ENCODE data around the gene DCPS.
A peak's percentile ranks its signal among the peaks of the same experiment; 100 is the strongest.
"Not testable (repeated sequence)": the region's sequence is repeated elsewhere in the genome, so short reads cannot be mapped to it uniquely, and the experiment has no call there.

Gene DCPS, protein sequence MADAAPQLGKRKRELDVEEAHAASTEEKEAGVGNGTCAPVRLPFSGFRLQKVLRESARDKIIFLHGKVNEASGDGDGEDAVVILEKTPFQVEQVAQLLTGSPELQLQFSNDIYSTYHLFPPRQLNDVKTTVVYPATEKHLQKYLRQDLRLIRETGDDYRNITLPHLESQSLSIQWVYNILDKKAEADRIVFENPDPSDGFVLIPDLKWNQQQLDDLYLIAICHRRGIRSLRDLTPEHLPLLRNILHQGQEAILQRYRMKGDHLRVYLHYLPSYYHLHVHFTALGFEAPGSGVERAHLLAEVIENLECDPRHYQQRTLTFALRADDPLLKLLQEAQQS

DNA sequence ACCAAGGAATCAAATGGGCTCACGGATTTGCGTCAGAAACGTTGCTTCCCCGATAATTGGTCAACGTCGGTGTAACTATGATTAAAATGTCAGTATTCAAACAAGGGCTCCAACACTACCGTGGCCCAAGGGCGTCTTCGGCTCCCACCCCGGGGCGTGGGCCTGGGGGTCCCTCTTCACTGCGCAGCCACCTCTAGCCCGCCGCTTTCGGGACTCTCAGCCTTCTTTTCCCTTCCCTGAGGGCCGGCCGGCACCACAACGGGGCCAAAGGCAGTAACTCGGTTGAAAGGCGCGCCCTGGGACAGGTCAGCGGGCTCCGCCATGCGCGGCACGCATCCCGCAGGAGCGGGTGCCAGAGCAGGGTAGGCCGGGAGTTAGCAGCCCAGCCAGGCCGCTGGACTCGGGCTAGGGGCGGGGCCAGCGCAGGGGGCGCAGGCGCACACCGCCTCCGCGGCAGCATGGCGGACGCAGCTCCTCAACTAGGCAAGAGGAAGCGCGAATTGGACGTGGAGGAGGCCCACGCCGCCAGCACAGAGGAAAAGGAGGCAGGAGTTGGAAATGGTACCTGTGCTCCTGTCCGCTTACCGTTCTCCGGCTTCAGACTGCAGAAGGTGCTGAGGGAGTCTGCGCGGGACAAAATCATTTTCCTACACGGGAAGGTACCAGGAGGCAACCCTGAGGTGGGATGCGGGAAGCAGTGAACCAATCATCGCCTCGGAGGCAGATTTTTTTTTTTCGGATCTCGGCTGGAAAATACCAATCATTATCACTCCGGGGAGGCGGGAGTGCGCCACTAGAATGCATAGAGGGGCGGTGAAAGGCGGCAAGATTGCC, at the start of gene DCPS:
DCPS (plus strand) TSS at position 438 of the 834 bp plus-strand sequence; CDS start at position 459, 21 bp downstream.
- Histone ChIP-seq H2AFZ (ENCODE audit: low read depth, low read length) (peak within 1 kb of the TSS; percentile 66), H3K27me3 (ENCODE audit: insufficient read depth, low read length) (no peaks in the 10 kb centered on the region), H3K9me3 (ENCODE audit: low read length) (peaks cover 2% of the 10 kb centered on the region), H3K4me1 (ENCODE audit: insufficient read depth, low read length) (peaks cover 15% of the 10 kb centered on the region), H3K4me3 (ENCODE audit: low read length) (peak within 1 kb of the TSS; percentile 76), H3K36me3 (ENCODE audit: insufficient read depth, low read length) (peaks cover 5% of the 10 kb centered on the region)

DNA sequence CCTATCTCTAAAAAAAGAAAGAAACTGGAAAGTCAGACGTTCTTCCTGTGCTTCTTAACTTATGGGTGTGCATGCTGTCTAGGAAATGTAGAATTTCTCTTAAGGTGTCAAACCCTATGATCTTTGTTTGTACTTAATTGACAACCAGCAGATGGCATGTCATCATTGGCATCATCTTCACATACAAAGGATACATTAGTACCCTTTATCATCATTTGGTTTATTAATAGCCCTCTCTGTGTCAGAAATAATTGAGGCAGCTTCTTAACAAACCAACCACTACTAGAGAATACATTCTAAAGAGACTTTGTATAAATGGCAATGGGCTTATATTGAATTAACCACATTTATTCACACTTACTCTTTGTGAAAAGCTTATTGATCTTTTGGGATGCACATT, 49.0 kb upstream of the DCPS start:
- no peak overlapping the region for H3K4me3 ChIP-seq (ENCODE audit: low read length)
- H3K36me3 ChIP-seq (ENCODE audit: insufficient read depth, low read length), result peaks cover 51% of the 10 kb centered on the region
- H2AFZ ChIP-seq (ENCODE audit: low read depth, low read length), result no peak overlapping the region
- no peaks in the 10 kb centered on the region for H3K9me3 ChIP-seq (ENCODE audit: low read length)
- no peaks in the 10 kb centered on the region for H3K27me3 ChIP-seq (ENCODE audit: insufficient read depth, low read length)
- H3K4me1 ChIP-seq (ENCODE audit: insufficient read depth, low read length), result no peaks in the 10 kb centered on the region

DNA sequence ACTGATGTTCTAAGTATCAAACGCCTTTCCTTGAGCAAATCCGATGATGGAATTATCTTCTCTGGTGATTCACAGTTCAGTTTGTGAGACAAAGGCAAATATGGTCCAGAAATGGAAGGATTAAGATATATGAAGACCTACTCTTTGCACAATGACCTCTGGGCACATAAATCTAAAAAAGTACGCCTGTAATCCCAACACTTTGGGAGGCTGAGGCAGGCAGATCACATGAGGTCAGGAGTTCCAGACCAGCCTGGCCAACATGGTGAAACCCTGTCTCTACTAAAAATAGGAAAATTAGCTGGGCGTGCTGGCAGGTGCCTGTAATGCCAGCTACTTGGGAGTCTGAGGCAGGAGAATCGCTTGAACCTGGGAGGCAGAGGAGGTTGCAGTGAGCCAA, 48.4 kb upstream of the DCPS start:
- H3K9me3 ChIP-seq (ENCODE audit: low read length); H3K4me1 ChIP-seq (ENCODE audit: insufficient read depth, low read length); H3K27me3 ChIP-seq (ENCODE audit: insufficient read depth, low read length); H2AFZ ChIP-seq (ENCODE audit: low read depth, low read length); H3K4me3 ChIP-seq (ENCODE audit: low read length): not testable (repeated sequence)
- peaks cover 49% of the 10 kb centered on the region for H3K36me3 ChIP-seq (ENCODE audit: insufficient read depth, low read length)

DNA sequence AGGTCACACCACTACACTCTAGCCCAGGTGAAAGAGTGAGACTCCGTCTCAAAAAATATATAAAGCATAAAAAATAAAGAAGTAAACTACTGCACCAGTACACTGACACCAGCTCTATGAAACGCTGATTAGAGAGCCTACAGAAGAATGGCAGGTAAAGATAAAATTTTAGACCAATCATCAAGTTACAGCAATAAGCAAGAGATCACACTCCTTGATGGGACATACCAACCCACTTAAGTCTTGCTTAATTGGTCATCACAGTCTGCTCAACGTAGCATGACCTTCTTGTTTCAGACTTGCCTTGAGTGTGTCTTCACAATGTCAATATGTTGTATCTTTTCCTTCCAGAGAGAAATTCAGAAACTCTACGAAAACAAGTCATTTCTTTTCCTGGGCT, 47.6 kb upstream of the DCPS start:
- Histone ChIP-seq H3K4me1 (ENCODE audit: insufficient read depth, low read length) (no peaks in the 10 kb centered on the region), H3K4me3 (ENCODE audit: low read length) (no peak overlapping the region), H3K36me3 (ENCODE audit: insufficient read depth, low read length) (peaks cover 53% of the 10 kb centered on the region)

DNA sequence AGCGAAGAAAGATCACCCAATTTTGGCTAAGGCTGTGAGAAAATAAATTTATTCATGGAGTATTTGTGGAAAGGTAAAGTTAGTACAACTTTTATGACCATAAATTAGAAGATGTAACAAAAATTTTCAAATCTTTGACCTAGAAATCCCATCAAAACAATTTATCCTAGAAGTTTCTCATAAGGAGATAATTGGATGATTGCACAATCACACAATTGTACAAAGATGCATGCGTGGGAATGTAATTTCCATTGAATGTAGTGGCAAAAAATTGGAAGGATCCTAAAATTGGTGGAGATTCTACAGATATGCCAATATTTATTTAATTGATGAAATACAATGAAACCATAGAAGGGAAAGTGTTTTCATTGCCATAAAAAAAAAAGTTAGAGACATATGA, 46.7 kb upstream of the DCPS start:
- no peaks in the 10 kb centered on the region for H3K9me3 ChIP-seq (ENCODE audit: low read length)
- H3K4me1 ChIP-seq (ENCODE audit: insufficient read depth, low read length), result no peaks in the 10 kb centered on the region
- H2AFZ ChIP-seq (ENCODE audit: low read depth, low read length), result no peak overlapping the region
- peaks cover 60% of the 10 kb centered on the region for H3K36me3 ChIP-seq (ENCODE audit: insufficient read depth, low read length)
- no peak overlapping the region for H3K4me3 ChIP-seq (ENCODE audit: low read length)
- H3K27me3 ChIP-seq (ENCODE audit: insufficient read depth, low read length), result no peaks in the 10 kb centered on the region

More for the DNA sequence above, 47.6 kb upstream of the DCPS start:
- Histone ChIP-seq H2AFZ (ENCODE audit: low read depth, low read length) (no peak overlapping the region), H3K27me3 (ENCODE audit: insufficient read depth, low read length) (no peaks in the 10 kb centered on the region), H3K9me3 (ENCODE audit: low read length) (no peaks in the 10 kb centered on the region)

DNA sequence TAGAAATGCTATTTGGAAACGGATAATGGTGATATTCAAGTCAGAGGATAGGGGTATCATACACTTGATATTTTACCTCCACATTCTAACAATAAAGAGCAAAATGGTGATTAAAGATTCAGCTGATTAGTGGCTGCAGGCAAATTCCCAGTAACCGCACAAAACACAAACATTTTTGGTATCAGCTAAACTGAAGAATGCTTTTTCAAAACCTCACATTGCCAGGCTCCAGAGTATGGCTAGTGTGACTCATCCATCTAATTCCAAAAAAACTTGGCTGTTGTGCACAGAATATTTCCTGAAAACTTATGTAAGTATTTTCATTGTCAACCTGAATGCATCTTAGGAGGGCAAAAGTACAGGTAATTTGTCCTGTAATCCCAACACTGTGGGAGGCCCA, 46.1 kb upstream of the DCPS start:
- Histone ChIP-seq H3K4me1 (ENCODE audit: insufficient read depth, low read length) (no peaks in the 10 kb centered on the region), H3K36me3 (ENCODE audit: insufficient read depth, low read length) (peaks cover 64% of the 10 kb centered on the region), H3K4me3 (ENCODE audit: low read length) (no peak overlapping the region), H2AFZ (ENCODE audit: low read depth, low read length) (no peak overlapping the region), H3K9me3 (ENCODE audit: low read length) (no peaks in the 10 kb centered on the region), H3K27me3 (ENCODE audit: insufficient read depth, low read length) (no peaks in the 10 kb centered on the region)

DNA sequence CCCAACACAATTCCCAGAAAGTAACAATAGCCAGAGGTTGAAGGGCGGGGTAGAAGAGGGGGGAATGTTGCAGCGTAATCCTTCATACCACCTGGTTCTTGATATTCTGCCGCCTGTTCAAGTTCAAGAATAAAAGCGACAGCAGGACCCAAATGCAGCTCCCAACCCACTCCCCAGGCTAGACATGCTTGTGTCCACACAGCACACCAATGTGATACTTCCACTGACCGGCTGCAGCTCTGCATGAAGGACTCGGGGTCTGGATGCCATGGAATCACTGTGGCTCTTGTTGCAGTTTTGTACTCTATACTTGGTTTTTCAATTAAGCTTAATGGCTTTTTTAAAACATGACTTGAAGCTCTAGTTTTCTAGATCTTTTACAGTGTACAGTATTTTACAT, 41.6 kb upstream of the DCPS start:
- no peaks in the 10 kb centered on the region for H3K9me3 ChIP-seq (ENCODE audit: low read length)
- no peak overlapping the region for H2AFZ ChIP-seq (ENCODE audit: low read depth, low read length)
- peaks cover 79% of the 10 kb centered on the region for H3K36me3 ChIP-seq (ENCODE audit: insufficient read depth, low read length)
- no peaks in the 10 kb centered on the region for H3K27me3 ChIP-seq (ENCODE audit: insufficient read depth, low read length)
- H3K4me1 ChIP-seq (ENCODE audit: insufficient read depth, low read length), result no peaks in the 10 kb centered on the region
- H3K4me3 ChIP-seq (ENCODE audit: low read length), result no peak overlapping the region

DNA sequence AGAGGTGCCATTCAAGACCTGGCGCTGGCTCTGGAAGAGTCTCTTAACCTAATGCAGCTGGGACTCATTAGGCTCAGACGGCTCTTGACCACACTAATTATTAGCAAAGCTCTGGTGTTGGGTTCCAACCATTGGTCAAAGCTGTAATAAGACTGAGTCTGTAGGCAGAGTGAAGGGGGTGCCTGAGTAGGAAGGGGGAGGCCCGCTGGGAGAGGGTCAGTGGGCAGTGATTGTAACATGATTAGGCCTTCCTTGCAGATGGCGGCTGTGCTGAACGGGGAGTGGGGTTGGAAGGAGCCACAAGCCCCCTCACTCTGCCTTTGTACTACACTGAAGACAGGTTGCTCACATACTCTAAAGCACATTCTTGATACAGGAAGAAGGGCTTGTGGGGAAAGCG, 40.4 kb upstream of the DCPS start:
- H3K9me3 ChIP-seq (ENCODE audit: low read length), result no peaks in the 10 kb centered on the region
- H3K4me3 ChIP-seq (ENCODE audit: low read length), result no peak overlapping the region
- H2AFZ ChIP-seq (ENCODE audit: low read depth, low read length), result no peak overlapping the region
- peaks cover 10% of the 10 kb centered on the region for H3K4me1 ChIP-seq (ENCODE audit: insufficient read depth, low read length)
- H3K27me3 ChIP-seq (ENCODE audit: insufficient read depth, low read length), result no peaks in the 10 kb centered on the region
- peaks cover 74% of the 10 kb centered on the region for H3K36me3 ChIP-seq (ENCODE audit: insufficient read depth, low read length)

DNA sequence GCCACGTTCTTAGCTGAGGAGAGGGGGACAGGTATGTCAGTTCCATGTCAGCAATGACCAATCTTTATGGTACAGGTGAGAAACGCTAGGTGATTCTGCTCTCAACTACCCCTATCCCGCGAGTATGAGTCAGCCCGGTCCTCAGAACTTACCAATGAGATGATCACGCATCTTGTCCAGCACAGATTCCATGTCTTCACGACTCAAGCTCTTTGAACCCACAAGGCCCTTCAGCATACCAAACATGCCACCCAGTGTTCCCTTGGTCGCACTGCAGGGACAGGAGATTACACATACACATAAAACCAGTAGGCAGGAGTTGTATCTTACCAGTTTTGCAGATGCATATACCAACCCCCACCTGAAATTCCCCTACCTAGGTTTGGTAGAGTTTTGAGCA, 38.0 kb upstream of the DCPS start:
- peaks cover 16% of the 10 kb centered on the region for H3K4me1 ChIP-seq (ENCODE audit: insufficient read depth, low read length)
- H3K27me3 ChIP-seq (ENCODE audit: insufficient read depth, low read length), result no peaks in the 10 kb centered on the region
- H3K36me3 ChIP-seq (ENCODE audit: insufficient read depth, low read length), result peaks cover 68% of the 10 kb centered on the region
- H3K4me3 ChIP-seq (ENCODE audit: low read length), result no peak overlapping the region
- H2AFZ ChIP-seq (ENCODE audit: low read depth, low read length), result no peak overlapping the region
- H3K9me3 ChIP-seq (ENCODE audit: low read length), result no peaks in the 10 kb centered on the region

DNA sequence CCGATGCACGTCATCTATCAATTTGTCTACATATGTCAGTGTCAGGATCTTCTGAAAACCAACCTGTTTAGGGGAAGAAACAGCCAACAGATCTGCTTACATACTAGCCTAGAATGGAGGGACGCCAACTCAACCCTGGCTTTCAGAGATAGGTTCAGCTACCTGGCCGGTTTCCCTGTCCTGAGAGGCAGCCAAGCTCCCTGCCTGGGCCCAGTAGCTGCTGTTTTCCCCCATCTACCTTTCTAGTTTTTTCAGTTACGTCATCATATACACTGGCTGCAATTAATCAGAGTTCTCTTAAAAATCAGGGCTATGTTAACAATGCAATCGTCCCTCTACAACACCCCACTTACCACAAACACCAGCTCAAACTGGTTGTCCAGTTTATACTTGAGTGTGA, 36.2 kb upstream of the DCPS start:
- Histone ChIP-seq H3K36me3 (ENCODE audit: insufficient read depth, low read length) (peaks cover 58% of the 10 kb centered on the region), H3K4me1 (ENCODE audit: insufficient read depth, low read length) (peaks cover 16% of the 10 kb centered on the region), H3K9me3 (ENCODE audit: low read length) (no peaks in the 10 kb centered on the region), H3K27me3 (ENCODE audit: insufficient read depth, low read length) (no peaks in the 10 kb centered on the region), H3K4me3 (ENCODE audit: low read length) (peak overlapping the region; percentile 76), H2AFZ (ENCODE audit: low read depth, low read length) (no peak overlapping the region)

DNA sequence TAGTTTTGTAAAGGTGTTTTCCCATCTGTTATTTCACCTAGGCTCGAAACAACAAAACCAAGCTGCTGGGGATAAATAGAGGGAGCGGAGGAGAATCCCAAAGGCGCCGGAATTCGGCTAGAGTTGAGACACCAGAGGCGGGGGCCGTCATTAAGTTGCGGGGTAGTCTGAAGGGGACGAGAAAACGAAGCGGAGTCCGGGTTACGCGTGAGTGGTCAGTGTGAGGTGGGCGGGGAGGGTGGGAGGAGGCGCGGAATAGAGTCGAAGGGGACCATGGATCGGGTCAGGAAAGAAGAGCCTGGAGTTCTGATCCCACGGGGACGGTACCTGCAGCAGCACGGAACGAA, 35.5 kb upstream of the DCPS start:
- Histone ChIP-seq H3K36me3 (ENCODE audit: insufficient read depth, low read length) (peaks cover 58% of the 10 kb centered on the region), H2AFZ (ENCODE audit: low read depth, low read length) (no peak overlapping the region)

DNA sequence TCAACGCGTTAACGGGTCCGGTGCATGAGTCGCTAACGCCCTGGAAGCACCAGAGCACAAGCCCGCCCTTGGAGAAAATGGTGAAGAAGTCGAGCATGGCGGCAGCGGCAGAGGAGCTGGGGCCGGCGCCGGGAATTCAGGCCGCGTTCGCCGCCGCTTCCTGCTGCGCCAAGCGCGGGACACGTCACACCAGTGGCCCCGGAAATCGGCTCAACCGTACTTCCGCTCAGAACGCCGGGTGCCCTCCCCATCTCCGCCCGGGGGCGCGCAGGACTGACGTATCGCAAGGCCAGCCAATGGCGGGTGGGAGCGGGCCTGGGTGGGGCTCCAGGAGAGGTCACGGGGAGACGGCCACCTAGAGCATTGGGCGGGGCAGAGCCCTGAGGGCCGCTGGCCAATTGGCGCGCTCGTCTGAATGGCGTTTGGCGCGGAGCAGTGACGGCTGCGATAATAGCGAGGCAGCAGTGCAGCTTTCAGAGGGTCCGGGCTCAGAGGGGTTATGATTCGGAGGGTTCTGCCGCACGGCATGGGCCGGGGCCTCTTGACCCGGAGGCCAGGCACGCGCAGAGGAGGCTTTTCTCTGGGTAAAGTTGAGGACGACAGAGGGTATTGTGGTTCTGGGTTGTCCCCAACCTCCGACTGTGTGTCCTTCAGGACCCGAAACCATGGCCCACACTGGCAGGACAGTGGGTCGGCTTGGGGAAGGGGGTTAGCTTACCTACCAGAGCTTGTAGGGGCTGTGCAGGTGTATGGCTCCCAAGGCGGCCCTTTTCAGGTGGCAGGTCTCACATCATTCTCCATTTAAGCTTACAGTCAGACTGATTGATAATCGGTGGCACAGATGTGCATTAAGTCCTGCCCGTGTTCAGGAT, 34.9 kb upstream of the DCPS start, which contains the start of the genes FOXRED1 and SRPRA:
FOXRED1 (plus strand) TSS at position 447 of the 872 bp plus-strand sequence; CDS start at position 500, 53 bp downstream.
SRPRA (minus strand) TSS at position 188 of the 872 bp plus-strand sequence; CDS start at position 97, 91 bp downstream.
- no peaks in the 10 kb centered on the region for H3K27me3 ChIP-seq (ENCODE audit: insufficient read depth, low read length)
- peaks cover 58% of the 10 kb centered on the region for H3K36me3 ChIP-seq (ENCODE audit: insufficient read depth, low read length)
- H3K4me1 ChIP-seq (ENCODE audit: insufficient read depth, low read length), result peaks cover 16% of the 10 kb centered on the region
- H3K4me3 ChIP-seq (ENCODE audit: low read length), result peak within 1 kb of the TSS; percentile 76
- peak within 1 kb of the TSS; percentile 39 for H2AFZ ChIP-seq (ENCODE audit: low read depth, low read length)
- no peaks in the 10 kb centered on the region for H3K9me3 ChIP-seq (ENCODE audit: low read length)

More for the DNA sequence above, 35.5 kb upstream of the DCPS start:
- Histone ChIP-seq H3K9me3 (ENCODE audit: low read length) (no peaks in the 10 kb centered on the region), H3K4me3 (ENCODE audit: low read length) (peak overlapping the region; percentile 76), H3K27me3 (ENCODE audit: insufficient read depth, low read length) (no peaks in the 10 kb centered on the region), H3K4me1 (ENCODE audit: insufficient read depth, low read length) (peaks cover 16% of the 10 kb centered on the region)
